ENCODE results near the gene CHORDC1. TPM values are rescaled to one million over a fixed set of nuclear protein-coding genes. Genes with fewer than 3 reads are reported as not detected.

CHORDC1 gene
- total and polyA plus RNA-seq, 8 donors, result 6.0 to 17.3 (median 11.2) TPM

DNA sequence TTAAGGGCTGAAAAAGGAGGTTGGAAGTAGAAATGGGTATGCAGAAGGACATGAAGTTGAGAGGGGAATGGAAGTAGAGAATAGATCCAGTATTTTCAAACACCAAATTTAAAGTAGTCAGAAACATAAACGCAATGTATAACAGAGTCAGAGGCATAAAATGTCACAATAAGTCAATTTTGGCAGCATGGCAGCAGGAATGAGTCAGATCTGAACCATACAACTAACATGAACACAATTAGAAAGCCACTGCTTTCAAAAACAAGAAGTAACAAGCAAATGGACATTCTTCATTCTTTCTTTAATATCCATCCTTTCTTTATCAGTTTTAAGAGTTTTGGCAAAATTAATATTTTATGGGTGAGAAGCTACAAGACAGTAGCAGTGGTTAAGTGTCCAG lies 2.5 kb downstream of the CHORDC1 start:
- FAIRE-seq (no peak), ATAC-seq (no peak), DNase-seq (no peak)
- Histone ChIP-seq H3K9me3 (no peaks in the 10 kb centered on the region), H3K27me3 (no peaks in the 10 kb centered on the region), H3K4me3 (no peak overlapping the region), H3K36me3 (no peaks in the 10 kb centered on the region), H3K4me1 (peaks cover 3 to 10% (median 9%) of the 10 kb centered on the region in 3 donors), H3K27ac (no peak overlapping the region)
- intact Hi-C loops (cut with DNase I), result no loop called here
- 80 to 96% methylated on average over 1 of the region's 1 CpG for WGBS, 2 donors
- no peak for TF ChIP-seq CTCF (IDR thresholded peaks at IDR 0.05)

DNA sequence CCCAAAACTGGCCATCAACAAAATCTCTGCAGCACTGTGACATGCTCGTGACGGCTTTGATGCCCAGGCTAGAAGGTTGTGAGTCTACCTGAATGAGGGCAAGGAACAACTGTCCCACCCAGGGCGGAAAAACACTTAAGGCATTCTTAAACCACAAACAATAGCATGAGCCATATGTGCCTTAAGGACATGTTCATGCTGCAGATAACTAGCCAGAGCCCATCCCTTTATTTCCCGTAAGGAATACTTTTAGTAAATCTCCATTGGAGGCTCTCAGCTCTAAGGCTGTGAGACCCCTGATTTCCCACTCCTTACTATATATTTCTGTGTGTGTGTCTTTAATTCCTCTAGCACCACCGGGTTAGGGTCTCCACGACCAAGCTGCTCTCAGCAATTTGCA lies 3.4 kb downstream of the CHORDC1 start:
- FAIRE-seq, result no peak
- H3K36me3 ChIP-seq, result no peaks in the 10 kb centered on the region
- peaks cover 3 to 10% (median 8%) of the 10 kb centered on the region in 3 donors for H3K4me1 ChIP-seq
- no peak for TF ChIP-seq CTCF (IDR thresholded peaks at IDR 0.05)
- intact Hi-C loops (cut with DNase I), result no loop called here
- no peaks in the 10 kb centered on the region for H3K27me3 ChIP-seq
- H3K4me3 ChIP-seq, result no peak overlapping the region
- WGBS, 2 donors, result 96 to 98% methylated on average over 6 of the region's 6 CpGs
- H3K27ac ChIP-seq, result no peak overlapping the region
- no peak for ATAC-seq
- H3K9me3 ChIP-seq, result no peaks in the 10 kb centered on the region
- no peak for DNase-seq

DNA sequence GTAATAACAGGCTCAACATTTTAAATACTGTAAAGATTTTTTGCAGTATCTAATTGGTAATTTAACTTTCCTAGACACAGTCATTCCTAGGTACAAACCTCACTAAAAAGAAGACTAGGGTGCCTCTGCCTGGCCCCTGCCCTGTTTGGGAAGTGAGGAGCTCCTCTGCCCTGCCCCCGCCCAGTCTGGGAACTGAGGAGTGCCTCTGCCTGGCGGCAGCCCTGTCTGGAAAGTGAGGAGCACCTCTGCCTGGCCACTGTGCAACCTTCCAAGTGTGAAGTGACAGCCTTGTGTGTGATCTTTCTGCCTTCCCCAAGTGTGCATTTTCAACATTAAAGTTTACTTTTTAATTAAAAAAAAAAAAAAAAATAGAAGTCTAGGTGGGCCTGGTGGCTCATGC lies 4.2 kb downstream of the CHORDC1 start:
- ATAC-seq (no peak), FAIRE-seq (no peak), DNase-seq (peak in 1 of 6 donors; percentile 34)
- Histone ChIP-seq H3K4me3 (no peak overlapping the region), H3K27me3 (no peaks in the 10 kb centered on the region), H3K27ac (no peak overlapping the region), H3K4me1 (peaks cover 0 to 10% (median 3%) of the 10 kb centered on the region in 3 donors), H3K36me3 (no peaks in the 10 kb centered on the region), H3K9me3 (no peaks in the 10 kb centered on the region)
- TF ChIP-seq CTCF (IDR thresholded peaks at IDR 0.05), result no peak
- intact Hi-C loops (cut with DNase I), result no loop called here
- 88 to 95% methylated on average over 2 of the region's 2 CpGs for WGBS, 2 donors

DNA sequence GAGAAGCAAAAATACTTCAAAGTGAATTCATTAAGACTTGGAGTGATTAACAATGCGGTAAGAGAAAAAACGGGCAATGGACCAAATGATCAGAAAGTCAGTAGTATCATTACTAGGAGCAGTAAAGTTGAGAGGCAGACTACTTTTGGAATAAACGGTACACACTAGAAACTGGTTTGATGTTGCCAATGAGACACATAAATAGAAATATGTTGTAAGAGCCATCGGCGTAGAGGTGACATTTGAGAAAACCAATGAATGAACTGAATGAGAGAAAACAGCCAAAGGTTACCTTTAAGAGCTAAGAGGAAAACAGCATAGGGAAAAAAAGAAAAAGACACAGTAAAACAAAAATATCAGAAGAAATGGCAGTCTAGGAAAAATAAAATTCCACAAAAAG lies 6.2 kb downstream of the CHORDC1 start:
- WGBS, 2 donors, result 90 to 97% methylated on average over 5 of the region's 5 CpGs
- Histone ChIP-seq H3K36me3 (no peaks in the 10 kb centered on the region), H3K9me3 (no peaks in the 10 kb centered on the region), H3K4me1 (peaks cover 0 to 10% (median 3%) of the 10 kb centered on the region in 3 donors), H3K27ac (no peak overlapping the region), H3K27me3 (no peaks in the 10 kb centered on the region), H3K4me3 (no peak overlapping the region)
- intact Hi-C loops (cut with DNase I), result no loop called here
- TF ChIP-seq CTCF (IDR thresholded peaks at IDR 0.05), result no peak
- no peak for DNase-seq
- no peak for ATAC-seq
- no peak for FAIRE-seq

DNA sequence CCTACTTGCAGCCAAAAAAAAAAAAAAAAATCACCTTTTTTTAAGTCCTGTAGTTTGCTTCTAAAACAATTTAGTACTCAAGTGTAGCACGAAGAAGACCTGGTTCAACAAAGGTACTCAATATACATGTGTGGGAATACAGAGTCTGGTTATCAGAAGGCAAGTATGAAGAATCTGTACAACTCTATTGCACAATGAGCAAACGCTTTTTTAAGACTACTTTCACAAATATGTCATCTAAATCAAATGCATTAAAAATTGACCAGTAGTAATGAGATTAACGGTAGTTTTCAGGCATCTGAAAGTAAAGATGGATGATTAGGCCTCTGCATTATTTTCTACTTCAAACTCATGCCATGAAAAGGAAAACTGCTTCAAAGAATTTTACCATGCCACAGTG lies 9.5 kb downstream of the CHORDC1 start:
- DNase-seq (no peak), FAIRE-seq (no peak), ATAC-seq (no peak)
- TF ChIP-seq CTCF (IDR thresholded peaks at IDR 0.05), result no peak
- intact Hi-C loops (cut with DNase I), result no loop called here
- H3K4me1 ChIP-seq, result peaks cover 0 to 3% (median 0%) of the 10 kb centered on the region in 3 donors
- H3K36me3 ChIP-seq, result peaks cover 0 to 15% (median 0%) of the 10 kb centered on the region in 3 donors
- H3K27me3 ChIP-seq, result no peaks in the 10 kb centered on the region
- no peaks in the 10 kb centered on the region for H3K9me3 ChIP-seq
- no peak overlapping the region for H3K4me3 ChIP-seq
- no peak overlapping the region for H3K27ac ChIP-seq
- WGBS, 2 donors, result 39 to 45% methylated on average over 3 of the region's 3 CpGs
